GM12873 (cell line): Measurements from ENCODE around the gene RNF208.

Experiments
- CTCF ChIP-seq: IDR thresholded peaks from 2 replicates; pipeline ENCODE4 v1.5.1; 2012; ENCODE audit warnings: low read depth, mild to moderate bottlenecking, moderate library complexity, low read length, control low read depth; ENCODE audit not compliant: insufficient read depth; ENCODE audit errors: missing control alignments

The RNF208 gene

GRCh38 chr9:137178939-137179630 is 43.0 kb downstream of the RNF208 start:
- TF ChIP-seq CTCF = no peak

- TF ChIP-seq CTCF = no peak
Measured at GRCh38 chr9:137178201-137178938, 43.7 kb downstream of the RNF208 start.

- peak; percentile 74 for TF ChIP-seq CTCF
Measured at GRCh38 chr9:137176302-137177182, 45.5 kb downstream of the RNF208 start.

- no peak for TF ChIP-seq CTCF
Measured at GRCh38 chr9:137175345-137175961, 46.6 kb downstream of the RNF208 start.

- no peak for TF ChIP-seq CTCF
Measured at GRCh38 chr9:137174722-137175293, 47.2 kb downstream of the RNF208 start.

GRCh38 chr9:137173796-137174664 is 48.0 kb downstream of the RNF208 start:
- no peak for TF ChIP-seq CTCF
